Stomach (tissue), 4 donors: ENCODE data around the gene ASS1.

ENCODE experiments used
- CTCF ChIP-seq, 7 experiments: fragments of 450-650 bp in 4 of 7; fragments of 200-600 bp in 3 of 7; sonication (generic) in 3 of 7; IDR thresholded peaks; one replicate each; pipeline ENCODE4 v1.5.1; 2016 to 2019; ENCODE audit warnings: antibody characterized with exemption in 7 of 7, control low read depth in 2 of 7, mild to moderate bottlenecking in 1 of 7
- EP300 ChIP-seq: sonication (generic); formaldehyde crosslinking; IDR thresholded peaks from one replicate; pipeline ENCODE4 v1.6.1; 2017; ENCODE audit warnings: antibody characterized with exemption

- TF ChIP-seq CTCF (IDR thresholded peaks at IDR 0.05) (no peak), EP300 (no peak)
These were observed 21.5 kb upstream of the ASS1 start for GRCh38 chr9:130423272-130423671.
